ENCODE data around the gene IMPACT.

IMPACT gene

DNA sequence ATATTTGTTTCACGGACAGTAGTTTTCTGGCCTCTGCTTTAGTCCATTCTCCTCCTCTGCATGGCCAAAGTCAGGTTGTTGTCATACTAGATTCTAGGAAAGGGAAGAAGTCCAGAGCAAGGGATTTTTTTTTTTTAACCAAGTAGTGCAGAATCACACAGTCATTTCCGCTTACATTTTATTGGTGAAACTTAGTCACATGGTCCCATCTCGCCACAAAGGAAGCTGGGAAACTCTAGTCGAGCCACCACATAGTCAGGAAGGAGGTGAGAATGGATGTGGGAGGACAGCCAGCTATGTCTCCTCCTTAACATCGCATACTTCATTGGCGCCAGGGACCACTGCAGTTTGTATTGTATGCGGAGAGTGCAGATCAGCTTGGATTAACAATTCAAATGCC is 44.3 kb downstream of the IMPACT start:
- POLR2A ChIA-PET: no interaction called here
- Histone ChIP-seq H3K4me3 (ENCODE audit: control insufficient read depth in 1 of 7, extremely low read depth in 1 of 7, insufficient read depth in 4 of 7, low read depth in 2 of 7, low read length in 6 of 7) (no peak overlapping the region), H3K9me3 (ENCODE audit: control extremely low read depth in 1 of 5, control insufficient read depth in 4 of 5, insufficient read depth in 2 of 5, low read depth in 1 of 5, low read length in 4 of 5) (no peaks in the 10 kb centered on the region), H3K36me3 (ENCODE audit: control insufficient read depth in 4 of 4, insufficient read depth in 4 of 4, low read length in 3 of 4) (no peaks in the 10 kb centered on the region), H3K27ac (ENCODE audit: insufficient read depth in 1 of 2, low read depth in 1 of 2, low read length in 2 of 2, poor library complexity in 1 of 2, severe bottlenecking in 2 of 2) (no peak overlapping the region), H3K4me1 (ENCODE audit: control extremely low read depth in 1 of 4, control insufficient read depth in 4 of 4, insufficient read depth in 4 of 4, low read length in 3 of 4) (peaks cover 0 to 6% (median 0%) of the 10 kb centered on the region in 4 experiments), H3K27me3 (replicated peaks in 2 of 5; ENCODE audit: control insufficient read depth in 4 of 5, insufficient read depth in 5 of 5, low read length in 4 of 5) (no peaks in the 10 kb centered on the region)
- WGBS (ENCODE audit: insufficient coverage): 83% methylated on average over 4 of the region's 7 CpGs
- CTCF ChIA-PET: no interaction called here
- no peak for DNase-seq

DNA sequence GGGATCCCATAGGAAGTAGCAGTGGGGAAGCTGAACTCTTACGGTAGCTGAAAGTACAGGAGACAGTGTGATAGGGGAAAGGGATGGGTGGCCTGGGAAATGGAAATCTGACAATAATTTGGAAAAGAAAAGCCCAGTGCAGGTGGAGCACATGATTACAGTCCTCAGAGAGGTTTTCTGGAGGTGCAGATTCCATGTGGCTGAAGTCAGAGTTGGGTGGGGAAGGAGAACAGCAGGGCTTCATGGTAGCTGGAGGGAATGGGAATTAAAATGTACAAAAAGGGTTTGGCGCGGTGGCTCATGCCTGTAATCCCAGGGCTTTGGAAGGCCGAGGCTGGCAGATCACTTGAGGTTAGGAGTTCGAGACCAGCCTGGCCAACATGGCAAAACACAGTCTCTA is 46.1 kb downstream of the IMPACT start:
- Histone ChIP-seq H3K36me3 (ENCODE audit: control insufficient read depth in 4 of 4, insufficient read depth in 4 of 4, low read length in 3 of 4) (peaks cover 0 to 3% (median 0%) of the 10 kb centered on the region in 4 experiments), H3K27ac (ENCODE audit: insufficient read depth in 1 of 2, low read depth in 1 of 2, low read length in 2 of 2, poor library complexity in 1 of 2, severe bottlenecking in 2 of 2) (no peak overlapping the region), H3K4me1 (ENCODE audit: control extremely low read depth in 1 of 4, control insufficient read depth in 4 of 4, insufficient read depth in 4 of 4, low read length in 3 of 4) (no peaks in the 10 kb centered on the region), H3K9me3 (ENCODE audit: control extremely low read depth in 1 of 5, control insufficient read depth in 4 of 5, insufficient read depth in 2 of 5, low read depth in 1 of 5, low read length in 4 of 5) (no peaks in the 10 kb centered on the region), H3K4me3 (ENCODE audit: control insufficient read depth in 1 of 7, extremely low read depth in 1 of 7, insufficient read depth in 4 of 7, low read depth in 2 of 7, low read length in 6 of 7) (no peak overlapping the region), H3K27me3 (replicated peaks in 2 of 5; ENCODE audit: control insufficient read depth in 4 of 5, insufficient read depth in 5 of 5, low read length in 4 of 5) (no peaks in the 10 kb centered on the region)
- POLR2A ChIA-PET: interaction anchor here (0.5 kb wide), 1 partner anchor 189 kb away, joined by 4 read pairs; no protein-coding TSS in a partner anchor
- WGBS (ENCODE audit: insufficient coverage): 100% methylated on average over 3 of the region's 5 CpGs
- CTCF ChIA-PET: interaction anchor here (1.4 kb wide), 1 partner anchor 12 kb away, joined by 7 read pairs; no protein-coding TSS in a partner anchor
- DNase-seq: no peak

DNA sequence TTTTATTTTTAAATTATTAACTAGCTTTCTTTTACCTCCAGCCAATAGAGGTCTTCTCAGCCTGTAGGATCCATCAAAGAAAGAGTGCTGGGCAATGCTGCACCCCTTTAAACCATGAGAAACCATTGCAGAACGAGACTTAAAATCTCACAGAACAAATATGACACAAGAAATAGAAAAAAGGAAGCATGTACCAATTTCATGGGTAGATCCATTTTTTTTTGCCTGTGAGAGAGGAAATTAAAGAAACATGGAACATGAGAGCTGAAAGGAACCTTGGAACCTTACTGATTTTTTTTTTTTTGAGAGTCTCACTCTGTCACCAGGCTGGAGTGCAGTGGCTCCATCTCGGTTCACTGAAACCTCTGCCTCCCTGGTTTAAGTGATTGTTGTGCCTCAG is 47.9 kb downstream of the IMPACT start:
- H3K4me1 ChIP-seq (ENCODE audit: control extremely low read depth in 1 of 4, control insufficient read depth in 4 of 4, insufficient read depth in 4 of 4, low read length in 3 of 4): no peaks in the 10 kb centered on the region
- ChIA-PET POLR2A (interaction anchor here (0.6 kb wide), 1 partner anchor 12 kb away, joined by 3 read pairs; no protein-coding TSS in a partner anchor), CTCF (interaction anchor here (1.3 to 1.4 kb wide), 2 partner anchors 11 to 16 kb away, joined by 3 to 6 read pairs; no protein-coding TSS in a partner anchor)
- H3K36me3 ChIP-seq (ENCODE audit: control insufficient read depth in 4 of 4, insufficient read depth in 4 of 4, low read length in 3 of 4): peaks cover 0 to 3% (median 0%) of the 10 kb centered on the region in 4 experiments
- WGBS (ENCODE audit: insufficient coverage): no CpG with 5 or more reads among the region's 2 CpGs
- H3K4me3 ChIP-seq (ENCODE audit: control insufficient read depth in 1 of 7, extremely low read depth in 1 of 7, insufficient read depth in 4 of 7, low read depth in 2 of 7, low read length in 6 of 7): no peak overlapping the region
- DNase-seq: no peak
- no peak overlapping the region for H3K27ac ChIP-seq (ENCODE audit: insufficient read depth in 1 of 2, low read depth in 1 of 2, low read length in 2 of 2, poor library complexity in 1 of 2, severe bottlenecking in 2 of 2)
- no peaks in the 10 kb centered on the region for H3K9me3 ChIP-seq (ENCODE audit: control extremely low read depth in 1 of 5, control insufficient read depth in 4 of 5, insufficient read depth in 2 of 5, low read depth in 1 of 5, low read length in 4 of 5)
- H3K27me3 ChIP-seq (replicated peaks in 2 of 5; ENCODE audit: control insufficient read depth in 4 of 5, insufficient read depth in 5 of 5, low read length in 4 of 5): no peaks in the 10 kb centered on the region

DNA sequence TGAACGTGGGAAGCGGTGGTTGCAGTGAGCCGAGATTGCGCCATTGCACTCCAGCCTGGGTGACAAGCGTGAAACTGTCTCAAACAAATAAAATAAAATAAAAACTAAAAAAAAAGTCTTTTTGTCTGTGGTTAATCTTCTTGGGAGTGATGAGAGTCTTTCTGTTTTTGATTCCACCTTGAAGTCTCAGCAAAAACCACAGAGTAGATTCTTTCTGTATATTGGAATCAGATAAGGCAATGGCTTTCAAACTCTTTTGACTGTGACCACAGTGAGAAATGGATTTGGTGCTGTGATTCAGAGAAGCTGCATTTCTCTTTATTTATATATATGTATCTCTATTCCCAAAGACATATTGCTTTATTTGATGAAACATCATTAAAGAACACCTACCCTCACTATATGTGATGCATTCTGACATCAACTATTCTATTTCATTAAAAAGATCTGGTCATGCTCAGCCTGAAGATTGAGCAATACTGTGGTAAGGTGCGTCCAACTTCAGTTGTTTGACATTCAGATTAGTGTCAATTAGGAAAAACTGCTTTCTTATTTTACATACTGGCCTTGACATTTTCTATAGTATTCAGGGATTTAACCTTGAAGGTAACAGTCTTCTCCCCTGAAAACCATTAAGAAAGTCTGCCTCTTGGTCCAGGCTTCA is 49.6 kb downstream of the IMPACT start:
- no peak overlapping the region for H3K4me3 ChIP-seq (ENCODE audit: control insufficient read depth in 1 of 7, extremely low read depth in 1 of 7, insufficient read depth in 4 of 7, low read depth in 2 of 7, low read length in 6 of 7)
- H3K27me3 ChIP-seq (replicated peaks in 2 of 5; ENCODE audit: control insufficient read depth in 4 of 5, insufficient read depth in 5 of 5, low read length in 4 of 5): no peaks in the 10 kb centered on the region
- no peak for DNase-seq
- no peak overlapping the region for H3K27ac ChIP-seq (ENCODE audit: insufficient read depth in 1 of 2, low read depth in 1 of 2, low read length in 2 of 2, poor library complexity in 1 of 2, severe bottlenecking in 2 of 2)
- CTCF ChIA-PET: no interaction called here
- peaks cover 0 to 5% (median 0%) of the 10 kb centered on the region in 5 experiments for H3K9me3 ChIP-seq (ENCODE audit: control extremely low read depth in 1 of 5, control insufficient read depth in 4 of 5, insufficient read depth in 2 of 5, low read depth in 1 of 5, low read length in 4 of 5)
- peaks cover 0 to 3% (median 0%) of the 10 kb centered on the region in 4 experiments for H3K36me3 ChIP-seq (ENCODE audit: control insufficient read depth in 4 of 4, insufficient read depth in 4 of 4, low read length in 3 of 4)
- POLR2A ChIA-PET: no interaction called here
- H3K4me1 ChIP-seq (ENCODE audit: control extremely low read depth in 1 of 4, control insufficient read depth in 4 of 4, insufficient read depth in 4 of 4, low read length in 3 of 4): no peaks in the 10 kb centered on the region
- WGBS (ENCODE audit: insufficient coverage): 100% methylated on average over 1 of the region's 6 CpGs

DNA sequence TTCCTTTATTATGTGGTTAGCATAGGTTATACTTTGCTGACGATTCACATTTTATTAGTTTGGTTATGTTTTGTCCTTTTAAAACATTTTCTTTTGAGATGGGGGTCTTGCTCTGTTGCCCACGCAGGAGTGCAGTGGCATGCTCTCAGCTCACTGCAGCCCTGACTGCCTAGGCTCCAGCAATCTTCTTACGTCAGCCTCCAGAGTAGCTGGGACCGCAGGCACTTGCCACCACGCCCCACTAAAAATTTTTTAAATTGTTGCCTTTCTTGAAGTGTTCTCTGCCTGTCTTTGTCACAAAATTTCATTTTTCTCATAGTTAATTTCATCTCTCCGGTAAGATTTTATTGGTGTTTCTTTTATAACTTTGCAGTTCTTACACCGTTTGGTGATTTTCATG is 52.9 kb downstream of the IMPACT start:
- Histone ChIP-seq H3K9me3 (ENCODE audit: control extremely low read depth in 1 of 5, control insufficient read depth in 4 of 5, insufficient read depth in 2 of 5, low read depth in 1 of 5, low read length in 4 of 5) (peaks cover 0 to 5% (median 0%) of the 10 kb centered on the region in 5 experiments), H3K27me3 (replicated peaks in 2 of 5; ENCODE audit: control insufficient read depth in 4 of 5, insufficient read depth in 5 of 5, low read length in 4 of 5) (no peaks in the 10 kb centered on the region), H3K27ac (ENCODE audit: insufficient read depth in 1 of 2, low read depth in 1 of 2, low read length in 2 of 2, poor library complexity in 1 of 2, severe bottlenecking in 2 of 2) (no peak overlapping the region), H3K4me1 (ENCODE audit: control extremely low read depth in 1 of 4, control insufficient read depth in 4 of 4, insufficient read depth in 4 of 4, low read length in 3 of 4) (no peaks in the 10 kb centered on the region), H3K36me3 (ENCODE audit: control insufficient read depth in 4 of 4, insufficient read depth in 4 of 4, low read length in 3 of 4) (peaks cover 0 to 3% (median 0%) of the 10 kb centered on the region in 4 experiments), H3K4me3 (ENCODE audit: control insufficient read depth in 1 of 7, extremely low read depth in 1 of 7, insufficient read depth in 4 of 7, low read depth in 2 of 7, low read length in 6 of 7) (no peak overlapping the region)
- CTCF ChIA-PET: no interaction called here
- 44% methylated on average over 1 of the region's 7 CpGs for WGBS (ENCODE audit: insufficient coverage)
- DNase-seq: no peak
- POLR2A ChIA-PET: no interaction called here

DNA sequence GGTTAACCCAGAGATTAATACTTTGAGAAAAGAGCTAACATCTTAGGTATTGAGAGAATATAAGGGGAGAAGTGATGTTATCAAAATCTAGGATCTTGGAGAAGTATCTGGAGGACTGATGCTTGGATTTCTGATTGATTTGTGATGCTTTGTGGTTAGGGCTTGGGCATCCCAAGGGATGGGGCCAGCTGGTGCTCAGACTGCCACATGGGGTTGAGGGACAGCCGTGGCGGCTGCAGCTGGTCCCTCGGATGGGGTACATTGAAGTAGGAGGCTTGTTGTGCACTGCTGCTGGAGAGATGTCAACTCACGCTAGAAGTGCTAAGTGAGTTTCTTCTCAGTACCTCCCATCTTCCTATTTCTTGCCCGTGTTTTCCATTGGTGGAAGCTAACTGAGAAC is 56.4 kb downstream of the IMPACT start:
- no peaks in the 10 kb centered on the region for H3K27me3 ChIP-seq (replicated peaks in 2 of 5; ENCODE audit: control insufficient read depth in 4 of 5, insufficient read depth in 5 of 5, low read length in 4 of 5)
- H3K36me3 ChIP-seq (ENCODE audit: control insufficient read depth in 4 of 4, insufficient read depth in 4 of 4, low read length in 3 of 4): no peaks in the 10 kb centered on the region
- peaks cover 0 to 5% (median 0%) of the 10 kb centered on the region in 5 experiments for H3K9me3 ChIP-seq (ENCODE audit: control extremely low read depth in 1 of 5, control insufficient read depth in 4 of 5, insufficient read depth in 2 of 5, low read depth in 1 of 5, low read length in 4 of 5)
- no peak overlapping the region for H3K4me3 ChIP-seq (ENCODE audit: control insufficient read depth in 1 of 7, extremely low read depth in 1 of 7, insufficient read depth in 4 of 7, low read depth in 2 of 7, low read length in 6 of 7)
- 100% methylated on average over 1 of the region's 5 CpGs for WGBS (ENCODE audit: insufficient coverage)
- H3K4me1 ChIP-seq (ENCODE audit: control extremely low read depth in 1 of 4, control insufficient read depth in 4 of 4, insufficient read depth in 4 of 4, low read length in 3 of 4): peaks cover 0 to 1% (median under 1%) of the 10 kb centered on the region in 4 experiments
- ChIA-PET CTCF (interaction anchor here (0.7 to 8.4 kb wide), 5 partner anchors 34 to 244 kb away, joined by 3 to 80 read pairs (median 5); no protein-coding TSS in a partner anchor), POLR2A (no interaction called here)
- DNase-seq: no peak
- H3K27ac ChIP-seq (ENCODE audit: insufficient read depth in 1 of 2, low read depth in 1 of 2, low read length in 2 of 2, poor library complexity in 1 of 2, severe bottlenecking in 2 of 2): no peak overlapping the region

DNA sequence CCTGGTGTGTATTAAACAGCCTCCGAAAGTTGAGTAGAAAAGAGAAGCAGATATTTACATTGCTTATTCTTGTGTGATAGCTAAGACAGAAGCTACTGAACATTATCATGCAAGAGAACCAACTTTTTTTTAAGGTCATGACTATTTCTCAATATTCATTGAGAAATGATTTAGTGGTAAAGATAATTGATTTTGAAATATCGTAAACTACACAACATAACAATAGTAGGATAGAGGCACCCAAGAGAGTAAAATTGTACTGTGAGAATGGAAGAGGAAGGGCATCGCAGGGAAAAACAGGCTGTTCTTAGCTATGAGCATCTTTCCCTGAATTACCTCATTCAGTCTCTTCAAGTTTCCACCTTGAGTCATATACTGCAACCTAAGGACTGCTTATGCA is 59.2 kb downstream of the IMPACT start:
- H3K4me1 ChIP-seq (ENCODE audit: control extremely low read depth in 1 of 4, control insufficient read depth in 4 of 4, insufficient read depth in 4 of 4, low read length in 3 of 4): peaks cover 0 to 11% (median 8%) of the 10 kb centered on the region in 4 experiments
- ChIA-PET POLR2A (no interaction called here), CTCF (interaction anchor here (0.5 to 8.4 kb wide), 16 partner anchors 8 to 238 kb away, joined by 3 to 80 read pairs (median 4); no protein-coding TSS in a partner anchor)
- H3K36me3 ChIP-seq (ENCODE audit: control insufficient read depth in 4 of 4, insufficient read depth in 4 of 4, low read length in 3 of 4): no peaks in the 10 kb centered on the region
- no peak overlapping the region for H3K27ac ChIP-seq (ENCODE audit: insufficient read depth in 1 of 2, low read depth in 1 of 2, low read length in 2 of 2, poor library complexity in 1 of 2, severe bottlenecking in 2 of 2)
- no peak for DNase-seq
- H3K27me3 ChIP-seq (replicated peaks in 2 of 5; ENCODE audit: control insufficient read depth in 4 of 5, insufficient read depth in 5 of 5, low read length in 4 of 5): no peaks in the 10 kb centered on the region
- H3K9me3 ChIP-seq (ENCODE audit: control extremely low read depth in 1 of 5, control insufficient read depth in 4 of 5, insufficient read depth in 2 of 5, low read depth in 1 of 5, low read length in 4 of 5): peaks cover 0 to 2% (median 0%) of the 10 kb centered on the region in 5 experiments
- 100% methylated on average over 1 of the region's 3 CpGs for WGBS (ENCODE audit: insufficient coverage)
- H3K4me3 ChIP-seq (ENCODE audit: control insufficient read depth in 1 of 7, extremely low read depth in 1 of 7, insufficient read depth in 4 of 7, low read depth in 2 of 7, low read length in 6 of 7): no peak overlapping the region

Measured in common myeloid progenitor, CD34-positive (primary cell).